HepG2 (cell line): Measurements from ENCODE around the gene ZNF771. TPM values are rescaled to one million over a fixed set of nuclear protein-coding genes. Genes with fewer than 3 reads are reported as not detected.

Experiments
- ARNTL ChIP-seq: sonication (generic); formaldehyde crosslinking; IDR thresholded peaks from 2 replicates; pipeline ENCODE4 v1.4.0; 2020; ENCODE audit warnings: mild to moderate bottlenecking, missing genetic modification reagents
- FOXM1 ChIP-seq: sonication (generic); formaldehyde crosslinking; IDR thresholded peaks from 2 replicates; pipeline ENCODE4 v1.5.0; 2020; ENCODE audit warnings: missing genetic modification reagents
- GZF1 ChIP-seq: sonication (generic); formaldehyde crosslinking; IDR thresholded peaks from 2 replicates; pipeline ENCODE4 v1.5.1; 2020; ENCODE audit warnings: mild to moderate bottlenecking, missing genetic modification reagents
- KLF15 ChIP-seq: sonication (generic); formaldehyde crosslinking; IDR thresholded peaks from 2 replicates; pipeline ENCODE4 v1.8.1; 2023; ENCODE audit warnings: borderline replicate concordance, mild to moderate bottlenecking, inconsistent platforms, missing genetic modification reagents, mixed read lengths
- LBX2 ChIP-seq: sonication (generic); formaldehyde crosslinking; IDR thresholded peaks from 2 replicates; pipeline ENCODE4 v1.5.0; 2020; ENCODE audit warnings: missing genetic modification reagents, mild to moderate bottlenecking, borderline replicate concordance
- LCORL ChIP-seq, 2 experiments: fragments of 450-650 bp in 1 of 2; sonication (generic) in 1 of 2; formaldehyde crosslinking in 1 of 2; IDR thresholded peaks; 2 replicates each; pipeline versions ENCODE4 v1.5.0 to v1.6.1; 2017 to 2020; ENCODE audit warnings: antibody characterized with exemption in 1 of 2, missing genetic modification reagents in 1 of 2
- NKX3-1 ChIP-seq: sonication (generic); formaldehyde crosslinking; IDR thresholded peaks from 2 replicates; pipeline ENCODE4 v1.5.0; 2020; ENCODE audit warnings: missing genetic modification reagents
- NR2C2 ChIP-seq: sonication (generic); formaldehyde crosslinking; IDR thresholded peaks from 2 replicates; pipeline ENCODE4 v1.4.0; 2020; ENCODE audit warnings: missing genetic modification reagents, mild to moderate bottlenecking, moderate library complexity, borderline replicate concordance
- SRSF4 ChIP-seq: fragments of 200-400 bp; formaldehyde crosslinking; IDR thresholded peaks from one replicate; pipeline ENCODE4 v1.6.1; 2018; ENCODE audit warnings: mild to moderate bottlenecking, low read depth, low read length, moderate library complexity; ENCODE audit not compliant: poor library complexity, severe bottlenecking
- TEF ChIP-seq: sonication (generic); formaldehyde crosslinking; IDR thresholded peaks from 2 replicates; pipeline ENCODE4 v1.5.0; 2020; ENCODE audit warnings: missing genetic modification reagents
- TMF1 ChIP-seq: sonication (generic); formaldehyde crosslinking; IDR thresholded peaks from 2 replicates; pipeline ENCODE4 v1.8.1; 2022; ENCODE audit warnings: low read depth, missing genetic modification reagents
- ZNF136 ChIP-seq: sonication (generic); formaldehyde crosslinking; IDR thresholded peaks from 2 replicates; pipeline ENCODE4 v1.8.1; 2022; ENCODE audit warnings: low read depth, mild to moderate bottlenecking, moderate library complexity, missing genetic modification reagents
- ZNF235 ChIP-seq: sonication (generic); formaldehyde crosslinking; IDR thresholded peaks from 2 replicates; pipeline ENCODE4 v1.8.1; 2023; ENCODE audit warnings: mild to moderate bottlenecking, missing genetic modification reagents, borderline replicate concordance
- ZNF589 ChIP-seq: sonication (generic); formaldehyde crosslinking; conservative IDR thresholded peaks from 2 replicates; pipeline ENCODE4 v1.8.0; 2022; ENCODE audit warnings: mild to moderate bottlenecking, moderate library complexity, missing genetic modification reagents
- ZNF670 ChIP-seq: sonication (generic); formaldehyde crosslinking; IDR thresholded peaks from 2 replicates; pipeline ENCODE4 v1.8.0; 2022; ENCODE audit warnings: mild to moderate bottlenecking, missing genetic modification reagents, borderline replicate concordance
- ZNF773 ChIP-seq: sonication (generic); formaldehyde crosslinking; IDR thresholded peaks from 2 replicates; pipeline ENCODE4 v1.4.0; 2020; ENCODE audit warnings: missing genetic modification reagents, borderline replicate concordance
- polyA plus RNA-seq, 8 experiments: library from polyadenylated mRNA; depleted of rRNA in 3 of 8; stranded (reverse) in 7 of 8; unstranded in 1 of 8; fragments of >200 nt; fragmentation: Illumina TruSeq in 4 of 8; extraction: Trizol in 4 of 8; gene quantifications; 2 replicates each; pipeline versions ENCODE4 v1.2.1 to v1.2.3, GENCODE V29; 2011 to 2016; ENCODE audit warnings: low read depth in 4 of 8, missing spikeins in 1 of 8, mixed read lengths in 1 of 8; ENCODE audit not compliant: insufficient read depth in 1 of 8
- total RNA-seq, 5 experiments: library from RNA; depleted of rRNA; stranded (reverse); fragments of >200 nt; fragmentation: Illumina TruSeq; extraction: Trizol; gene quantifications; 2 replicates each; pipeline ENCODE4 v1.2.3, GENCODE V29; 2016; ENCODE audit warnings: low read depth in 1 of 5
- TF ChIP-seq, protein P1 (sequence below): sonication (generic); formaldehyde crosslinking; IDR thresholded peaks from 2 replicates; pipeline ENCODE4 v1.8.0; 2022; ENCODE audit warnings: missing genetic modification reagents, low read depth, mild to moderate bottlenecking, borderline replicate concordance
- TF ChIP-seq, protein P2 (sequence below): sonication (generic); formaldehyde crosslinking; IDR thresholded peaks from 2 replicates; pipeline ENCODE4 v1.4.0; 2020; ENCODE audit warnings: missing genetic modification reagents
- TF ChIP-seq, protein P3 (sequence below): sonication (generic); formaldehyde crosslinking; IDR thresholded peaks from 2 replicates; pipeline ENCODE4 v1.4.0; 2020; ENCODE audit warnings: missing genetic modification reagents

ZNF771 gene
- total and polyA plus RNA-seq, 2 of the 13 experiments (the other 11 are each of a cell fraction or from before 2014, with no cell fraction given): 5.0 to 11.8 TPM

GRCh38 chr16:30409125-30410060 is 2.0 kb downstream of the ZNF771 start (continued):
- TF ChIP-seq, protein P1, sequence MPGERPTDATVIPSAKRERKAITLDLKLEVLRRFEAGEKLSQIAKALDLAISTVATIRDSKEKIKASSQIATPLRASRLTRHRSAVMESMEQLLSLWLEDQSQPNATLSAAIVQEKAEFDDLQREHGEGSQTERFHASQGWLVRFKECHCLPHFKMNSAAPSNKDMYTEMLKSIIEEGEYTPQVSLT (CRISPR knock-in tag): no peak
- TF ChIP-seq ZNF235 (no peak), ZNF773 (CRISPR knock-in tag) (no peak), KLF15 (CRISPR knock-in tag) (no peak), FOXM1 (no peak), TMF1 (no peak), ZNF589 (CRISPR knock-in tag) (no peak), SRSF4 (no peak), NKX3-1 (CRISPR knock-in tag) (no peak), NR2C2 (0 out of 2 replicates have a peak, but pooled peaks have one; percentile 35), LCORL (IDR thresholded peaks at IDR 0.05) (no peak), LCORL (CRISPR knock-in tag; IDR thresholded peaks at IDR 0.05) (peak; percentile 79), ZNF136 (CRISPR knock-in tag) (peak; percentile 68; the same call in 1 of the 2 replicates), TEF (CRISPR knock-in tag) (no peak), ZNF670 (CRISPR knock-in tag) (no peak), LBX2 (no peak), GZF1 (no peak), ARNTL (CRISPR knock-in tag) (no peak)
- TF ChIP-seq, protein P2, sequence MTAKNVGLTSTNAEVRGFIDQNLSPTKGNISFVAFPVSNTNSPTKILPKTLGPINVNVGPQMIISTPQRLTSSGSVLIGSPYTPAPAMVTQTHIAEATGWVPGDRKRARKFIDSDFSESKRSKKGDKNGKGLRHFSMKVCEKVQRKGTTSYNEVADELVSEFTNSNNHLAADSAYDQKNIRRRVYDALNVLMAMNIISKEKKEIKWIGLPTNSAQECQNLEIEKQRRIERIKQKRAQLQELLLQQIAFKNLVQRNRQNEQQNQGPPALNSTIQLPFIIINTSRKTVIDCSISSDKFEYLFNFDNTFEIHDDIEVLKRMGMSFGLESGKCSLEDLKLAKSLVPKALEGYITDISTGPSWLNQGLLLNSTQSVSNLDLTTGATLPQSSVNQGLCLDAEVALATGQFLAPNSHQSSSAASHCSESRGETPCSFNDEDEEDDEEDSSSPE (CRISPR knock-in tag): no peak; the same call in 1 of the 2 replicates
- TF ChIP-seq, protein P3, sequence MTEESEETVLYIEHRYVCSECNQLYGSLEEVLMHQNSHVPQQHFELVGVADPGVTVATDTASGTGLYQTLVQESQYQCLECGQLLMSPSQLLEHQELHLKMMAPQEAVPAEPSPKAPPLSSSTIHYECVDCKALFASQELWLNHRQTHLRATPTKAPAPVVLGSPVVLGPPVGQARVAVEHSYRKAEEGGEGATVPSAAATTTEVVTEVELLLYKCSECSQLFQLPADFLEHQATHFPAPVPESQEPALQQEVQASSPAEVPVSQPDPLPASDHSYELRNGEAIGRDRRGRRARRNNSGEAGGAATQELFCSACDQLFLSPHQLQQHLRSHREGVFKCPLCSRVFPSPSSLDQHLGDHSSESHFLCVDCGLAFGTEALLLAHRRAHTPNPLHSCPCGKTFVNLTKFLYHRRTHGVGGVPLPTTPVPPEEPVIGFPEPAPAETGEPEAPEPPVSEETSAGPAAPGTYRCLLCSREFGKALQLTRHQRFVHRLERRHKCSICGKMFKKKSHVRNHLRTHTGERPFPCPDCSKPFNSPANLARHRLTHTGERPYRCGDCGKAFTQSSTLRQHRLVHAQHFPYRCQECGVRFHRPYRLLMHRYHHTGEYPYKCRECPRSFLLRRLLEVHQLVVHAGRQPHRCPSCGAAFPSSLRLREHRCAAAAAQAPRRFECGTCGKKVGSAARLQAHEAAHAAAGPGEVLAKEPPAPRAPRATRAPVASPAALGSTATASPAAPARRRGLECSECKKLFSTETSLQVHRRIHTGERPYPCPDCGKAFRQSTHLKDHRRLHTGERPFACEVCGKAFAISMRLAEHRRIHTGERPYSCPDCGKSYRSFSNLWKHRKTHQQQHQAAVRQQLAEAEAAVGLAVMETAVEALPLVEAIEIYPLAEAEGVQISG (CRISPR knock-in tag): peak; percentile 95
